Loucy (cell line): ENCODE measurements around the gene TP53I13.

Experiments
- EZH2phosphoT487 ChIP-seq: fragments of 200-600 bp; IDR thresholded peaks from 2 replicates; pipeline ENCODE4 v1.6.1; 2018; ENCODE audit warnings: antibody characterized with exemption, mild to moderate bottlenecking, moderate library complexity, borderline replicate concordance
- TF ChIP-seq, protein P1 (sequence below): fragments of 200-600 bp; sonication (generic); conservative IDR thresholded peaks from 2 replicates; pipeline ENCODE4 v1.5.1; 2014; ENCODE audit warnings: mild to moderate bottlenecking, antibody characterized with exemption, low read length

DNA sequence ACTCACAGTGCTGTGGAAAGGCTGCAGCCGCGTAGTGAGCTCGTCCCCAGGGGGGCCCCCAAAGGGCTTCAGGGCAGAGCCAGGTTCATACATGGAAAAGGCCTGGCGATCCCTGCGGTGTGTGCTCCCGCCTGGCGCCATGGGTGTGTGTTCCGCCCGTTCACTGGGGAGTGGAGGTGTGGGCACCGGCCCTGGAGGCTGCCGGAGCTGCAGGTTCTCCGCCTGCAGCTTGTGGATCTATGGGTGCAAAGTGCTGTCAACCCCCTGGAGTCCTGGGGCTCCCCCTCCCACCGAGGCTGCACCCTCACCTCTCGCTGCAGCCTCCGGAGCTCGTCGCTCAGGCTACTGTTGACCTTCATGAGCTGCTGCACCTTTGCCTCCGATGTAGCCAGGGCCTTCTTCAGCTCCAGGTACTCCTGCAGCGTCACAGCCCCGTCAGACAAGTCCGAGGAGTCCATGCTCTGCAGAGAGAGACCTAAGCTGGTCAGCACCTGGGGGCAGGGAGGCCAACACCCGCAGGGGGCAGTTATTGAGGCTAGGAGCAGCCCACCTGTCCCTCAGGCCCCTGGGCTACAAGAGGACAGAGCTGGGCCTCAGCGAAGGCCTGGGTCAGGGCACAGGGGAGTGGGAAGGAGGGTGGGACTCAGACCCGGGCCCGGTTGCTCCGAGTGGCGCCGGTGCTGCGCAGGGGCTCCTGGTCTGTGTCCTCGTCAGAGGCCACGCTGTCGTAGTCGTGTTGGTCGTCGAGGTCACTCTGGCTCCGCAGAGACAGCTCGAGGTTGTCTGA lies 7.9 kb downstream of the TP53I13 start:
- TF ChIP-seq, protein P1, sequence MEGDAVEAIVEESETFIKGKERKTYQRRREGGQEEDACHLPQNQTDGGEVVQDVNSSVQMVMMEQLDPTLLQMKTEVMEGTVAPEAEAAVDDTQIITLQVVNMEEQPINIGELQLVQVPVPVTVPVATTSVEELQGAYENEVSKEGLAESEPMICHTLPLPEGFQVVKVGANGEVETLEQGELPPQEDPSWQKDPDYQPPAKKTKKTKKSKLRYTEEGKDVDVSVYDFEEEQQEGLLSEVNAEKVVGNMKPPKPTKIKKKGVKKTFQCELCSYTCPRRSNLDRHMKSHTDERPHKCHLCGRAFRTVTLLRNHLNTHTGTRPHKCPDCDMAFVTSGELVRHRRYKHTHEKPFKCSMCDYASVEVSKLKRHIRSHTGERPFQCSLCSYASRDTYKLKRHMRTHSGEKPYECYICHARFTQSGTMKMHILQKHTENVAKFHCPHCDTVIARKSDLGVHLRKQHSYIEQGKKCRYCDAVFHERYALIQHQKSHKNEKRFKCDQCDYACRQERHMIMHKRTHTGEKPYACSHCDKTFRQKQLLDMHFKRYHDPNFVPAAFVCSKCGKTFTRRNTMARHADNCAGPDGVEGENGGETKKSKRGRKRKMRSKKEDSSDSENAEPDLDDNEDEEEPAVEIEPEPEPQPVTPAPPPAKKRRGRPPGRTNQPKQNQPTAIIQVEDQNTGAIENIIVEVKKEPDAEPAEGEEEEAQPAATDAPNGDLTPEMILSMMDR: no peak
- TF ChIP-seq EZH2phosphoT487: no peak
